Stimulated activated CD4-positive, alpha-beta T cell treated with anti-CD3 and anti-CD28 coated beads, TNF-alpha, amount 100 ng/mL, for 1 hour (primary cell): ENCODE measurements around the gene GLUD1.
"Not testable (repeated sequence)": the region's sequence is repeated elsewhere in the genome, so short reads cannot be mapped to it uniquely, and the experiment has no call there.

Source experiments
- DNase-seq, 3 donors: peaks; one replicate each; pipeline ENCODE4 v3.0.0-alpha.2; 2020; ENCODE audit warnings: low read depth in 3 of 3, low spot score in 1 of 3

The GLUD1 gene

DNA sequence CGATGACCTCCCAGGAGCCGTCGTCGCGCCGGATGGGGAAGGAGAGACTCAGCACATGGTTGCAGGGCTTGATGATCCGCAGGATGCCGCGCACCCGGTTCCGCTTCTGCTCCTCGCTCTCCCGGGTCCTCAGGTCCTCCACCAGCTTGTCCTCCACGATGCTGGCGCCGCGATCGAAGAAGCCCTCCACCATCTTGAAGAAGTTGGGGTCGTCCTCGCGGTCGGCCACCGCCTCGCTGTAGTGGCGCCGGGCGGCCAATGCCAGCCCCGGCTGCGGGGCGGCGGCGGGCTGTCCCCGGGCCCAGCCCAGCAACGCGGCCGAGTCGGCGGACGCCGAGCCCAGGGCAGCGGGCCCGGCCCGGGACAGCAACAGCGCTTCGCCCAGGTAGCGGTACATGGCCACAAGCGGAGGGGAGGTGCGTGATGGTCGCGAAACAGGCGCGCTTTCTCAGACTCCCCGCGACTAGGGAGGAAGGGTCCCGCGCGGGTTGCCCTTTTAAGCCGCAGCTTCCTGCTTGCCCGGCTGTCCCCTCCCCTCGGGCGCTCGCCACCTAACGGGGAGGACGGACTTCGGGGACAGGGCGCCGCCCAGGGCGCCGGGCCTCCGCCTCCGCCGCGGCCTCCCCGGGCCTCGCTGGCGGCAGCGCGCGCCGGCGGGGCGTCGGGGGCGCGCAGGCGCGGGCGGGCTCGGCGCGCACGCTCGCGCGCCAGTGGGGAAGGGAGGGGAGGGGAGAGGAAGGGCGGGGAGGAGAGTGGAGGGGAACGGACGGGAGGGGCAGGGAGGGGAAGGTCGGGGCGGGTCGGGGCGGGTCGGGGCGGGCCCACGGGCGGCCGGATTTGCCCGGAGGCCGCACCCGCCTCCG lies at the start of gene GLUD1, which contains the start of gene SHLD2:
Gene GLUD1, minus strand, starts transcription at position 471 of the 863 bp plus-strand sequence. Its CDS starts 74 bp downstream, at position 397.
Gene SHLD2, plus strand, starts transcription at position 834 of the 863 bp plus-strand sequence. CDS start 56,149 bp downstream, outside the sequence.
- peak; percentile 69 to 74 (median 72) for DNase-seq

DNA sequence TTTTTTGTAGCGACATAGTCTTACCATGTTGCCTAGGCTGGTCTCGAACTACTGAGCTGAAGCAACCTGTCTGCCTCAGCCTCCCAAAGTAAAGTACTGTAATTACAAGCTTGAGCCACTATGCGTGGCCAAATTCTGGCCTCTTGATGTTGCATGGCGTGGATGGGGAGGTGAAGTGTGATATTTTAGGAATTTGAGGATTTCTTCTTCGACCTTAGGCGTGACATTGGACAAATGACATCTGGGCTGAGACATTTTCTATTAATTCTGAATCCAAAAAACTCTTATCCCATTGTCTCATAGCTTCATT lies 48.4 kb upstream of the GLUD1 start:
- DNase-seq = not testable (repeated sequence)

DNA sequence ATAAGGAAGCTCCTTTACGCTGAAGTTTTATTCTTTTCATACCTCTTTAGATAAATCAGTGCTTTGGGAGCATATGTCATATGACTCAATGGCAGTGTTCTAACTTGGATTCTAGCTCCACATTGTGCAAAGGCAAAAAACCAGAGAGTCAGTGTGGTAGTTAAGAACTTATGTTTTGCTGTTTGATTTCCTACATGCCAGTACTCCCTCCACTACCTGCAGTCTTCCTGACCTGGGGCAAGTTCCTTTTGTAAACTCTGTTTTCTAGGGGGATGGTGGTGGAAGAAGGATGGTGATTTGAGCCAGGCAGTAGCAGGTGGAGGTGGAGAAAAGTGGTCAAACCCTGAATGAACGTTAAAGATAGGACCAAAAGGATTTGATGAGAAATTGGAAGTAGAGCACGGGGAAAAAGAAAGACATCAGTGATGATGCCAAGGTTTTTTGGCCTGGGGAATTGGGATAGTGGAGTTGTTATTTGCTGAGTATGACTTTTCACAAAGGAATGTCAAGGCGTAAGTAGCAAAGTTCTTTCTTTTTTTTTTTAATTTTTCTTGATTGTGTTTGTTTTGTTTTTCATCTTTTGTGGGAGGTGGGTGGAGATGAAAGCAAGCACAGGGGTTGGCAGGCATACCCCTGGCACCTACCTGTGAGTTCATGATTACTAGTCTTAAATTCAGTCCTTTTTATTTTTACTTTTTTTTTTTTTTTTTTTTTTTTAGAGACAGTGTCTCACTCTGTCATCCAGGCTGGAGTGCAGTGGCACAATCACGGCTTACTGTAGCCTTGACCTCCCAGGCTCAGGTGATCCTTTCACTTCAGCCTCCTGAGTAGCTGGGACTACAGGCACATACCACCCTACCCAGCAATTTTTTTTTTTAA lies 47.8 kb upstream of the GLUD1 start:
- not testable (repeated sequence) for DNase-seq

DNA sequence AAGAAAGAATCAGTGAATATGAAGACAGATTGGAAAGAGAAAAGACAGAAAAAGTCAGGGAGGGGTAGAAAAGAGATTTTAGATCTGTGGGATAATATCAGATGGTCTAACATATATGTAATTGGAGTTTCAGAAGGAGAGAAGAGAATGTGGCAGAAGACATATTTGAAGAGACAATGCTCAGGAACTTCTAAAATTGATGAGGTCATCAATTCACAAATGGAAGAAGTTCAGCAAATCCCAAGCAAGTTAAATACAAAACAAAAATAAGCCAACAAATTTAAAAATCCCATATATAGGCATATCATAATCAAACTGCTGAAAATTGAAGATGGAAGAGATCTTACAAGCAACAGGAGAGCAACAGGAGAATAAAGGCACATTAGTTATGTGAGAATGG lies 42.8 kb upstream of the GLUD1 start:
- DNase-seq = not testable (repeated sequence)

DNA sequence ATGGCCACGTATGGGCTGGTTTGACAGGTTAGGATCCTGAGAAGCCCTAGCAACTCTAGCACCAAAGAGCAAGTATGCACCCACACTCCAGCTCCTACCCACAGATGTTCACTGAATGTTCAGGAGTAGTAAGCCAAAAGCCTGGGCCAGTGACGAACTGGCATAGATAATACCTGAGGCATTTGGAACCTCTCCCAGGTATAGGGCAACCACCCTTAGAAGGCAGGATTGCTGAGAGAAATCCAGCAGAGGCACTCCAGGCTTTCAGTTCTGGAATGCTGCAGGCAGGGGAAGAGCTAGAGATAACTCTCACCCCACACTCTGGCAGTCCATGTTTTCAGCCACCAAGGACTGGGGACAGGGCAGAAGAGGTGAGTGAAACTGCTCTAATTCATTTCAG lies 39.8 kb upstream of the GLUD1 start:
- not testable (repeated sequence) for DNase-seq

DNA sequence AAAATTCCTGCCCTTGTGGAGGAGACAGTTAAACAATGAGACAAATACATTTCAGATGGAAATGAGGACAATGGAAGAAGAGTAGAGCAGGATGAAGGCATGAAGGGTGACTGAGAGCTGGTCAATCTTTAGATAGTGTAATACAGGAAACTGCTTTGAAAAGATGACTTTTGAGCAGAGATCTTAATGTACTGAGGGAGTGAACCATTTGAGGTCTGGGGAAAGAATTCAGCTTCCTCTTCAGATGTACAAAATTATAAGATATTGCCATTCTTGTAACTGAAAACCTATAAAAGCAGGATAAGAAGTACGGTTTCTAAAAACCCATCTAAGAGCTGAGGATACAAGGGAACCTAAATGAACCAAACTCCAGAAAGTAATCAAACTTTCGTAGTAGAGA lies 39.3 kb upstream of the GLUD1 start:
- DNase-seq = not testable (repeated sequence)

DNA sequence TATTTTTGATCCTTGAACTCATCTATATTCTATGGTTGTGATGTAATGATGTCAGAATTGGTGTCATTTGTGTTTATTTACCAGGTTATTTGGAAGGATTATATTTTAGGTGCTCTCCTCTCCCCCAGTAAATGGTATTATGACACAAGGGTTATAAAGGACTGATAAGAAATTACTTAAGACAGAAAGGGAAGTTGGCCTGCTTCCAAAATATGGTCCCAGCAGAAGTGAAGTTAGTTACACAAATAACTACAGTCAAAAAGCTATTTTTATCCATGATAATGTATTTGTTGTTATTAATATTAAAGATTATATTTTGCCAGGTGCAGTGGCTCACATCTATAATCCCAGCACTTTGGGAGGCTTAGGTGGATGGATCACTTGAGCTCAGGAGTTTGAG lies 37.5 kb upstream of the GLUD1 start:
- not testable (repeated sequence) for DNase-seq

DNA sequence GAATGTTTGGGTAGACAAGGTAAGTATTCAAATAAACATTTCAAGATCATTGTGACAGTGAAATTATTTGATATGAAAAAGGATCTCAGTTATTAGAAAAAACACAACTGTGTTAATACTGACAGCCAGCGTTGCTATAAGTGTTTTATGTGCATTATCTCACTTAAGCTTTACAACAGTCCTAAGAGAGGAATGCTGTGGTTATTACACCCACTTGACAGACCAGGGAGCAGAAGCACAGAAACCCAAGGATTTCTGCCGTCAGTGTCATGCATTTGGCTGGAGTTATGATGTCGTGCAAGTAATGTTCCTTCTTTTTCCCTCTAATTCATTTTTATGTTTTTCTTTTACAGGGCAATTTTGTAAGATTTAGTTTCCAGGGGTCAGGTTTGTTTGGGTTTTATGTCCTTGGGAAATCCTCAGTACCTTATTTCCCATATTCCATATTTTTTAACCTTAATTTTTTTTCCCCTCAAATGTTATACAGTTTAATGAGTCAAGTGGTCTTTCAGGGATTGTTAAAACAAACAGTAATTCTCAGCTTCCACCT lies 33.0 kb upstream of the GLUD1 start:
- DNase-seq = not testable (repeated sequence)

DNA sequence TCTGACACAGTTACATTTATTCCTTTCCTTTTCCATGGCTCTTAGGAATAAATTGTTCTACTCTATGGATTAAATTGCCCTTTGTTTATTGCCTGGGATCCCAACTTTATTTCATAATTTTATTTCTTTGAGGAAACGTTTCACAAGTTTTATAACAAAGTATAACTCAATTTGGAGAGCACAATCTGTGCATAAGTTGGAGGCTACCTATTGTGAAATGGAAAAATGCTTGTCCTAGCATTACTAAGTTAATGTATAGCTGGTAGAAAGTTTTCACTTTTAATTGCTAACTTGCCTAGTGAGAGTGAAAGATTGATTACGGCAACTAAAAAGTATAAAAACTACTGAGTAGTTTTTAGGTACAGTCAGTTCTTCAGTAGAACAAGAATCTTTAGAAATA lies 32.4 kb upstream of the GLUD1 start:
- not testable (repeated sequence) for DNase-seq

DNA sequence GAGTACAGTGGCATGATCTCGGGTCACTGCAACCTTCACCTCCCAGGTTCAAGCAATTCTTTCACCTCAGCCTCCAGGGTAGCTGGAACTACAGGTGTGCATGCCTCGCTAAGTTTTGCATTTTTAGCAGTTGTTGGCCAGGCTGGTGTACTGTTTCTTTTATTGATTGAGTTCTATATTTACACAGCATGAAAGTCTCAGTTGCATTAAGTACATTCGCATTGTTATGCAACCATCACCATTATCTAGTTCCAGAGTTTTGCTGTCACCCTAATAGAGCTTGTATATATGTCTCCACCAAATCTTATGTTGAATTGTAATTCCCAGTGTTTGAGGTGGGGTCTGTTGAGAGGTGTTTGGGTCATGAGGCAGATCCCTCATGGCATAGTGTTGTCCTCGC lies 28.7 kb upstream of the GLUD1 start:
- DNase-seq = not testable (repeated sequence)

DNA sequence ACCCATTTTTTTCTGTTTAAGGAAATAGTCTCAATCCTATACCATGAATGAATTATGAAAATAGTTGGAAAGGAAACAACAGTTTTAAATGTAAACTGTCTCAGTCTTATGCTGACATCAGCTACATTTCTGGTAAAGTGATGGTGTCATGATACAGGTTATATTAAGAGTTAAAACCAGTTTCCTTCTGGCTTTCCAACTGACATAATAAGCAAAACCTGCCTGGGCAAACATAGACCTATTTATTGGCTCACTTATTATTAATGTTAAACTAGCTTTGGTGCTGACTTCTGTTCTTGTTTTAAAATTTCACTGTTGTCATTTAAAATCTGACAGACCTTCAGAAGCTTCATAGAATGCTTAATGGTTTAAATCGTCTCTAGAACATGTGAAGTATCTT lies 24.4 kb upstream of the GLUD1 start:
- DNase-seq = not testable (repeated sequence)

DNA sequence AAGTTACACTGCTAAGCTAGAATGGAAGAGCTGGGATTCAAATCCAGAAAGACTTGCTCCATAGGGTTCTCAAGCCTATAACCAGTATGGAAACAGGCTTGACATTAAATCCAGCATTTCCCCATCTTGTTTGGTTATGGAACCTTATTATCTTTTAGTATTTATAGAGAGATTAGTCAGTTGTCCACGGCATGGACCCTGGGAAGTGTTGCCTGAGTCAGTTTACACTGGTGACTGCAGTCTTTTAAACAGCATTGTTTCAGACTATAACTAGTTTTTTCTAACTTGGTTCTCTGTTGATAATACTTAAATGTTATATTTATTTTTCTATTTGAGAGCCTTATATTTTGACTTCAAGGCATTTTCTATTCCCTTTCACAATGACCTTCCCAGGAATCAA lies 23.5 kb upstream of the GLUD1 start:
- DNase-seq = not testable (repeated sequence)

DNA sequence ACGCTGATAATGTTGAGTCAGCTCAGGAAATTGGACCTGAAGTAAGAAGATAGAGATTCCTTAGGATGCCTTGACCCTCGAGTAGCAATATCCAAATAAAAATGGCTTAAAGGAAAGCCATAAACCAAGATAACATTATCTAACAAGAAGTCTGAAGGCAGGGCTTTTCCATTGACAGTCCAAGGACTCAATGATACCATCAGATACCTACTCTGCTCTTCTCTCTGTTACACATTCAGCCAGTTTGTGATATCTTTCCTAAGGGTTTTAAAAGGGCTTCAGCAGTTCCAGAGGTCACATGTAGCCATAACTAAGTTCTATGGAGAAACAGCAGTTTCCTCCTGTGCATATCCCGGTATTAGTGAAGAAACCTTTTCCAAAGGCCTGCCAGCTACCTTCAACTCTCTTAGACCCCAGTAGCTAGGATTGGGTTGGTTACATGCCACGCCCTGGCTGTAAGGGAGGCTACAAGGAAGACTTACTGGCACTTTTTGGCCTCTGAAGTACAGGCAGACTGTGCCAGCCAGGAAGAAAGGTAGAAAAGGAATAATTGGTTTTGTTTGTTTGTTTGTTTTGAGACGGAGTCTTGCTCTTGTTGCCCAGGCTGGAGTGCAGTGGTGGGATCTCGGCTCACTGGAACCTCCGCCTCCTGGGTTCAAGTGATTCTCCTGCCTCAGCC lies 10.9 kb upstream of the GLUD1 start:
- DNase-seq = no peak

DNA sequence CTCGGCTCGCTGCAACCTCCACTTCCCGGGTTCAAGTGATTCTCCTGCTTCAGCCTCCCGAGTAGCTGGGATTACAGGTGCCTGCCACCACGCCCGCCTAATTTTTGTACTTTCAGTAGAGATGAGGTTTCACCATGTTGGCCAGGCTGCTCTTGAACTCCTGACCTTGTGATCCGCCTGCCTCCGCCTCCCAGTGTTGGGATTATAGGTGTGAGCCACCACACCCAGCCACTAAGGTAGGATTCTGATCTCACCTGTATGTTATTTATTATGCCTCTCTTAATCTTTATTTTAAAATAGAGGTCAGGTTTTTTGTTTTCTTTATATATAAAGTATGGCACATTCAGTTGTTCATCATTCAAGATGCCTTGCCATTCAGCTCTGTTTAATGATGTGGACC lies 10.1 kb upstream of the GLUD1 start:
- not testable (repeated sequence) for DNase-seq

DNA sequence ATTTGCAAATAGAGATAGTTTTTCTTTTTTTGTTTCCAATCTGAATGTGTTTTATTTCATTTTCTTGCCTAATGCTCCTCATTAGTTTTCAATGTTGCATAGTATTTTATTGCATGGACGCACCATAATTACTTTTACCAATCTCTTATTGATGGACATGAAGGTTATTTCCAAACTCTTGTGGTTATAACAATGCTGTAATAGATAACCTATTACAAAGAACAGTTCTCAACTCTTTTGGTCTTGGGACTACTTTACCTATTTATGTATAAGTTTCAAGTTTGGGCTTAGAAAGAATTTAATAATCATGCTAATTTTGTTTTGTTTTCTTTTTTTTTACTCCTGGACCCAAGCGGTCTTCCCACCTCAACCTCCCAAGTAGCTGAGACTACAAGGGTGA lies 7.4 kb upstream of the GLUD1 start:
- DNase-seq = no peak

DNA sequence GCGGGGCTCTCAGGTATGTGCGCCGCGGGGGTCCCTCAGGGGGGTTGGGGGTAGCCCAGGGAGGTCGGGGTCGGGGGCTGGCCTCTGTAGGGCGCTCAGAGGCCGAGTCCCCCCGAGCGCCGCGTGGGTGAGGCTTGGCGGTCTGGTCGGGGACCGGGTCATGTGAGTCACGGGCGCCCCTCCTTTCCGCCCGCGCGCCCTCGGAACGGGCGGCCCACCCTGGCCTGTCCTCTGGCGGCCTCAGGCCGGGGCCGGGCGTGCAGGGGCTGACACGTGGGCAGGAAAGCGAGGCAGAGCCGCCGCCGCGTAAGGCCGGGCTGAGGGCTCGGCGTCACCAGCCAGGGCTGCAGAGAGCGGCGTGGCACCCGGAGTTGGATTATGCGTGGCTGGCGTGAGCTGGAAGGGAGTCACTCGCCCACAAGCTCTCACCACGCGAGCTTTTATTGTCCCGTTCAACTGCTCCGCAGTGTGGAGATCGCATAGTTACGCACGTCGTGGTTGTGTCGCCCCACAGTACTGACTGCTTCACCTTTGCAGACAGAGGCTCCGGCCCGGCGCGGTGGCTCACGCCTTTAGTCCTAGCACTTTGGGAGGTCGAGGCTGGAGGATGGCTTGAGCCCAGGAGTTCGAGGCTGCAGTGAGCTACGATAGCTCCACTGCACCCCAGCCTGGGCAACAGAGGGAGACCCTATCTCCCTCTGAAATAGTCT lies 748 bp upstream of the GLUD1 start:
- peak; percentile 37 to 56 (median 45) for DNase-seq

DNA sequence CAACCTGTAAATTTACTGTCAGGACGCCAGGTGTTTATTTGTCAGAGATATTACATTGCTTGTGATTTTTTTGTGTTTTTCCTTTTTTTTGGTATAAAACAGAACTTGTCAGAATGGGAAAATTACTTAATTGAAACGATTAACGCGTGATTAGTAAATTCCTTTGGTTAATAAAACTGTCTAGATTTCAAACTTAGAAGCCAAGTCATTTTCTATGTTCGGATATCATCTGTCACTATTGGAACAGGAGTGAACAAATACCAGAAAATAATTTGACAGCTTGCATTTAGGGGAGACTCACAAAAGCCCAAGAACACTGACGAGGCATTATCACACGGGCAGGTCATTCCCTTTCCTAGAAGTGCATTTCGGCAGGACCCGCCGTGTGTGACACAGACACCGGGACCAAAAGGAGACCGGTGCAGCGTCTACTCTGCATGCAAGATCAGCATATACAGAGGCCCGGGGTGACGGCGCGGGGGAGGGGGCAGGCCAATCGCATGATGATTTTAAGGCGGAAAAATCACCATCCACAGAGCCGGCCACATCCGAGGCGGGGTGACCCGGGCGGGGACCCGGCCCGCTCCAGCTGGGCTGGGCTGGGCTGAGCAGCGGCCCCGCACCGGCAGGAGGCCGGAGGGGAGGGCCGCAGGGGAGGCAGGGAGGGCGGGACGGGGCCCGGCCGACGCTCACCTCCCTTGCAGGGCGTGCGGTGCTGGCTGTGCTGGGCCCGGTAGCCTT lies 841 bp downstream of the GLUD1 start:
- peak in 2 of 3 donors; percentile 25 to 60 for DNase-seq

DNA sequence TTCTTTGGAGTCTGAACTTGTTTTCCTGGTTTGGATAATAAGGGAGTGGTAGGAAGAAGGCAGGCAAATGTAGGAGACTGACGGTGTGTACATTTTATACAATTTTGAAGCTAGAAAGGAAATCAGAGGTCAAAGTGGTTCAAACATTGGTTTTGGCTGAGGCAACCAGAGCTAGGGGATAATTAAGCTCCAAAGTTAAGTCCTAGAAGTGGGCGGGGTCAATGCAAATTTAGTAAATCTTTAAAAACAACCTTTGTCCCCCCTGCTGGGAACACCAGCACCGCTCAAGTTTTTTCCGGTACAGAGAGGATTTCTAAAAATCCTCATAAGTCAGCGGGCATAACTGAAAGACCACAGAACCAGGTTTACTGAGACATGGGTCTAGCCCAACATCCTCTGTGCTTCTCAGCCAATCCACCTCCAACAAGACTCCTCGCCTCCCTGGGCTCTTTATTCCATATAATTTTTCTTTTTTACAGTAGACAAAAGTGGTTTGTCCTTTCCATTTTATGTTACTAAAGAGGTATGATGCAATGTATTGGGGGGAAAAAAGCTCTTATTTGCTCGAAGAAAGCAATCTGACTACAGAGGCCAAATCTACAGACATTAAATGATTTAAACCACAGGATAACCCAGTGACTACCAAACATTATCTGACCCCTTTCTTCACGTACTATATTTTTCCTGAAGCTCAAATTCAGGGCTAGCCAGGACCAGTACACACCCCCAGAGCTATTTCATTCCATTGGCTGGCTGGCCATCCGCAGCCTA lies 1.6 kb downstream of the GLUD1 start:
- no peak for DNase-seq

DNA sequence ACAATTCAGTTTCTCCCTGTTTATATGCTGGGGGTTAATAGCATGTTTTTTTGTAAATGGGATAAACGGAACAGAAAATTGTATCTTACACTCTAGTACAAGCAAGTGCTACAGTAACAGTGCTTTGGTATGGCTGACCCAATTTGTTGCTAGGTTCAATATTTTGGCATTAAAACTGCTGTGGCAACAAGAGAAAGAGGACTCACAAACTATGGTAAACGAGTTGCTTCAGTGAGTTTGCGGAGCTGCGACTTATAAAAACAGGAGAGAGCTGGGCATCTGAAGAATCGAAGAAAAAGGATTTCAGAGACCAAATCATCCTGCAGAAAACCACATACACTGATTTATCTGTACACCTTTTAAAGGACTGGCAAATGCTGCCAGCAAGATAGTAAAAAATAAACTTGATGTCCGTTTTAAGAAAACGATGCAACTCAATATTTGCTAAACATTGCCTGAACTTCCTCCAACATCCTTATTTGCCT lies 2.2 kb downstream of the GLUD1 start:
- DNase-seq = no peak
